ENCODE measurements around the gene WNK2.

DNA sequence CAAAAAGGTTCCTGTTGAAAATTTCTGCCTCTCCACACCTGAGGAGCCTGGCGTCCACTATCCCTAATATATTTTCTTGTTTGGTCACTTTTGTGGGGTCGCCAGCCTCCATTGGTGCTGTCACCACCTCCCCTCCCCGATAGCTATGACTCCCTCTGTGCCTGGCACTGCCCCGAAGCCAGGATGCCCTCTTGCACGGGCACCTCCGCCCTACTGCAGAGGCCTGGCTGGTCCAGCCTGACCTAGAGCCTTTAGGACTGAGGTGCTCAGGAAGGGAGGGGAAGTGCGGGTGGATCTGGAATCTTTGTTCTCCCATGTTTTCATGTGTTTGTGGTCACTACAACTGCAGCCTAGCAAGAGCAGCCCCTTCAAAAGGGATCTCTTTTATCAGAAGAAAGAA lies 62.6 kb downstream of the WNK2 start:
- TF ChIP-seq, protein P1, sequence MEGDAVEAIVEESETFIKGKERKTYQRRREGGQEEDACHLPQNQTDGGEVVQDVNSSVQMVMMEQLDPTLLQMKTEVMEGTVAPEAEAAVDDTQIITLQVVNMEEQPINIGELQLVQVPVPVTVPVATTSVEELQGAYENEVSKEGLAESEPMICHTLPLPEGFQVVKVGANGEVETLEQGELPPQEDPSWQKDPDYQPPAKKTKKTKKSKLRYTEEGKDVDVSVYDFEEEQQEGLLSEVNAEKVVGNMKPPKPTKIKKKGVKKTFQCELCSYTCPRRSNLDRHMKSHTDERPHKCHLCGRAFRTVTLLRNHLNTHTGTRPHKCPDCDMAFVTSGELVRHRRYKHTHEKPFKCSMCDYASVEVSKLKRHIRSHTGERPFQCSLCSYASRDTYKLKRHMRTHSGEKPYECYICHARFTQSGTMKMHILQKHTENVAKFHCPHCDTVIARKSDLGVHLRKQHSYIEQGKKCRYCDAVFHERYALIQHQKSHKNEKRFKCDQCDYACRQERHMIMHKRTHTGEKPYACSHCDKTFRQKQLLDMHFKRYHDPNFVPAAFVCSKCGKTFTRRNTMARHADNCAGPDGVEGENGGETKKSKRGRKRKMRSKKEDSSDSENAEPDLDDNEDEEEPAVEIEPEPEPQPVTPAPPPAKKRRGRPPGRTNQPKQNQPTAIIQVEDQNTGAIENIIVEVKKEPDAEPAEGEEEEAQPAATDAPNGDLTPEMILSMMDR (IDR thresholded peaks at IDR 0.05; ENCODE audit: insufficient read depth, low read length), result no peak
- TF ChIP-seq POLR2AphosphoS5 (IDR thresholded peaks at IDR 0.05; ENCODE audit: low read depth), result no peak
- TF ChIP-seq, protein P2, sequence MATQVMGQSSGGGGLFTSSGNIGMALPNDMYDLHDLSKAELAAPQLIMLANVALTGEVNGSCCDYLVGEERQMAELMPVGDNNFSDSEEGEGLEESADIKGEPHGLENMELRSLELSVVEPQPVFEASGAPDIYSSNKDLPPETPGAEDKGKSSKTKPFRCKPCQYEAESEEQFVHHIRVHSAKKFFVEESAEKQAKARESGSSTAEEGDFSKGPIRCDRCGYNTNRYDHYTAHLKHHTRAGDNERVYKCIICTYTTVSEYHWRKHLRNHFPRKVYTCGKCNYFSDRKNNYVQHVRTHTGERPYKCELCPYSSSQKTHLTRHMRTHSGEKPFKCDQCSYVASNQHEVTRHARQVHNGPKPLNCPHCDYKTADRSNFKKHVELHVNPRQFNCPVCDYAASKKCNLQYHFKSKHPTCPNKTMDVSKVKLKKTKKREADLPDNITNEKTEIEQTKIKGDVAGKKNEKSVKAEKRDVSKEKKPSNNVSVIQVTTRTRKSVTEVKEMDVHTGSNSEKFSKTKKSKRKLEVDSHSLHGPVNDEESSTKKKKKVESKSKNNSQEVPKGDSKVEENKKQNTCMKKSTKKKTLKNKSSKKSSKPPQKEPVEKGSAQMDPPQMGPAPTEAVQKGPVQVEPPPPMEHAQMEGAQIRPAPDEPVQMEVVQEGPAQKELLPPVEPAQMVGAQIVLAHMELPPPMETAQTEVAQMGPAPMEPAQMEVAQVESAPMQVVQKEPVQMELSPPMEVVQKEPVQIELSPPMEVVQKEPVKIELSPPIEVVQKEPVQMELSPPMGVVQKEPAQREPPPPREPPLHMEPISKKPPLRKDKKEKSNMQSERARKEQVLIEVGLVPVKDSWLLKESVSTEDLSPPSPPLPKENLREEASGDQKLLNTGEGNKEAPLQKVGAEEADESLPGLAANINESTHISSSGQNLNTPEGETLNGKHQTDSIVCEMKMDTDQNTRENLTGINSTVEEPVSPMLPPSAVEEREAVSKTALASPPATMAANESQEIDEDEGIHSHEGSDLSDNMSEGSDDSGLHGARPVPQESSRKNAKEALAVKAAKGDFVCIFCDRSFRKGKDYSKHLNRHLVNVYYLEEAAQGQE (IDR thresholded peaks at IDR 0.05; ENCODE audit: insufficient replicate concordance, low read depth), result no peak
- TF ChIP-seq GABPA (IDR thresholded peaks at IDR 0.05; ENCODE audit: low read depth), result no peak
- no peak for TF ChIP-seq SPI1 (IDR thresholded peaks at IDR 0.05; ENCODE audit: borderline replicate concordance, low read depth)

All from HL-60 (cell line).